NCI-H2107 treated with DMSO at 0.1 percent for 48 hours (cell line): Measurements from ENCODE around the gene SPOCK2.
A peak's percentile ranks its signal among the peaks of the same experiment; 100 is the strongest.
"Not testable (repeated sequence)": the region's sequence is repeated elsewhere in the genome, so short reads cannot be mapped to it uniquely, and the experiment has no call there.

Source experiments
- DNase-seq: peaks from one replicate; lab custom pipeline; 2025; ENCODE audit not compliant: unreplicated experiment; lab: John Stamatoyannopoulos, UW

Gene SPOCK2, protein sequence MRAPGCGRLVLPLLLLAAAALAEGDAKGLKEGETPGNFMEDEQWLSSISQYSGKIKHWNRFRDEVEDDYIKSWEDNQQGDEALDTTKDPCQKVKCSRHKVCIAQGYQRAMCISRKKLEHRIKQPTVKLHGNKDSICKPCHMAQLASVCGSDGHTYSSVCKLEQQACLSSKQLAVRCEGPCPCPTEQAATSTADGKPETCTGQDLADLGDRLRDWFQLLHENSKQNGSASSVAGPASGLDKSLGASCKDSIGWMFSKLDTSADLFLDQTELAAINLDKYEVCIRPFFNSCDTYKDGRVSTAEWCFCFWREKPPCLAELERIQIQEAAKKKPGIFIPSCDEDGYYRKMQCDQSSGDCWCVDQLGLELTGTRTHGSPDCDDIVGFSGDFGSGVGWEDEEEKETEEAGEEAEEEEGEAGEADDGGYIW

DNA sequence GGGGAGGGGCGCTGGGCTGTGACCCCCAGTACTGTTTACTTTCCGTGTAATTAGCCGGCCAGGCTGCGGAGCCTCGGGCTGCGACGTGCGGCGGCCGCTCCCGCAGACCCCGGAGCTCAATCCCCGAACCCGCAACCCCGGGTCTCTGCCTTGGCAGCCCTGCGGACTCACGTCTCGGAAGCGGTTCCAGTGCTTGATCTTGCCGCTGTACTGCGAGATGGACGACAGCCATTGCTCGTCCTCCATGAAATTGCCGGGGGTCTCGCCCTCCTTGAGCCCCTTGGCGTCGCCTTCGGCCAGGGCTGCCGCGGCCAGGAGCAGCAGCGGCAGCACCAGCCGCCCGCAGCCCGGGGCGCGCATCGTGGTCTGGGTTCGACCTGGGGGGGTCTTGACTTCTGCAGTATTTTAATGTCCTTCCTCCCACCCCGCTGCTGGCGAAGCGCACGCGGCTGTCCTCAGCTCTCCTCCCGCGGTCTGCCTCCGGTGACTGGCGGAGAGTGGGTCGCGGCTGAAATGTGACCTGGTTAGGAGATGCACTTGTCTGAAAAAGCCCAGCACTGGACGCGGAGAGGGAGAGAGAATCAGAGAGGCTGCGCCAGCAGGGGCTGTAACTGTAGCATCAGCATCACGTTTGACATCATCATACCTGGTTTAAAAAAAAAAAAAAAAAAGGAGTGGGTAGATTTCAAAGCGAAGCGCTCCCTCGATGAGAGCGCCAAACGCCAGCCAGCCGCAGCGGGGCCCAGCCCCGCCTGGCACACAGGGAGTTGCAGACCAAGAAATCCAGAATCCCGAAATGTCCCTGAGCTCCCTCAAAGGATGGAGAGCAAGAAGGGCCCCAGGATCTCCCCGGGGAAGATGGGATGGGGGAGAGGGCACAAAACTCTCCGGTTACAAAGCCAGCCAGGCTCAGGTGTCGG, at the start of gene SPOCK2:
Gene SPOCK2 (minus strand): TSS at position 583 of the 920 bp plus-strand sequence. CDS start 223 bp downstream, at position 360.
- DNase-seq, result peak; percentile 63

- no peak for DNase-seq
Measured at GRCh38 chr10:72137583-72137982, 49.2 kb upstream of the SPOCK2 start.

GRCh38 chr10:72136225-72136624, 47.9 kb upstream of the SPOCK2 start:
- DNase-seq, result not testable (repeated sequence)

DNA sequence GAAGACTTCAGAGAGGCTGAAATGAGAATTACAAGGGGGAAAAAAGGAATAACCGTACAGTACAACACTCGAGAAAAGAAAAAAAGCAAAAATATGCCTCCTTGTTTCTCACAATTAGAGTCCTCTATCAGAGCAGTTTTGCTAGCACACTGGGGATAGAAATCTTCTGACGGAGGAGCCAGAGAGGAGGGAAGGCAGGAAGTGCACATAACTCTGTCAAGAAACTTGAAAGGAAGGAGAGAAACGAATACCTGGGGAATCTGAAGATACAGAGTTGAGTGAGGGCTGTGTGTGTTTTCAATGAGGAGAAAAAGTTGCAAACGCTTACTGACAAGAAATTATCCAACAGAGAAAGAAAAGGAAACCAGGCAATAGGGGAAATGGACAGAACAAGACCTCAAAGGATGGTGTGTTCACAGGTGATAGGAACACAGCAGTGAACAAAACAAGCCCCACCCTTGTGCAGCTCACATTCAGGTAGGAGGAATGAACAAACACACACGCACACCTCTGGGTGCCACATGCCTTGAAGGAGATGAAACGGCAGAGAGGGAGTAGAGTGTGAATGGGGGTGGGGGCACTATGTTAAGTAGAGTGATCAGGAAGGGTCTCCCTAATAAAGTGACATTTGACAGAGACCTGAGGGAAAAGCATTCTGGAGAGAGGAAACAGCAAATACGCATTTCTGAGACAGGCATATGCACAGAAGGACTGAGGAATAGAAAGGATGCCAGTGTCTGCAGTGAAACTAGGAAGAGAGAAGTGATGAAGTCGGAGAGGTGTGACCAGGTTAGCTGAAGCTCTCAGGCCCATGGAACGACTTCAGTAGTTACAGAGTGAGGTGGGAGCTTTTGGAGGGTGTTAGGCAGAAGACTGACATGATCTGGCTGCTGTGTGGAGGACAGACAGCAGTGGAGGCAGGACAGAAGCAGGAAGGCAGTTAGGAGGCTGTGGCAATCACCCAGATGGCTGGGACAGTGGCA, 46.7 kb upstream of the SPOCK2 start:
- DNase-seq, result no peak

GRCh38 chr10:72133517-72133916, 45.2 kb upstream of the SPOCK2 start:
- DNase-seq, result no peak

- DNase-seq, result no peak
Measured at GRCh38 chr10:72132854-72133253, 44.5 kb upstream of the SPOCK2 start.

DNA sequence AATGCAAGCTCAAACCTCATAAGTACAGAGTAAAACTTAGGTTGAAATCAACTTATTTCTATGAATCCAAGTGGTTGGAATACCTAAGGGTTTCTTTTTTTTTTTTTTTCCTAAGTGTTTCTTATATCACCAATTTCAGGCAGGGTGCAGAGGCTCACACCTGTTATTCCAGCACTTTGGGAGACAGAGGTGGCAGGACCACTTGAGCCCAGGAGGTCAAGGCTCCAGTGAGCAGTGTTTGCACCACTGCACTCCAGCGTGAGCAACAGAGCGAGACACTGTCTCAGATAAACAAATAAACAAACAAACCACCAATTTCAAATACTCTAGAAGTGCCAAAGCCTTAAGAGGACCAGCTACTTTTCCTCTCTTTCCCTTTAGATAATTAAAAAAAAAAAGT, 39.2 kb upstream of the SPOCK2 start:
- no peak for DNase-seq

- no peak for DNase-seq
Measured at GRCh38 chr10:72126872-72127232, 38.5 kb upstream of the SPOCK2 start.

GRCh38 chr10:72126184-72126871, 38.0 kb upstream of the SPOCK2 start:
- DNase-seq, result peak; percentile 6

GRCh38 chr10:72124989-72125388, 36.6 kb upstream of the SPOCK2 start:
- DNase-seq, result no peak

DNA sequence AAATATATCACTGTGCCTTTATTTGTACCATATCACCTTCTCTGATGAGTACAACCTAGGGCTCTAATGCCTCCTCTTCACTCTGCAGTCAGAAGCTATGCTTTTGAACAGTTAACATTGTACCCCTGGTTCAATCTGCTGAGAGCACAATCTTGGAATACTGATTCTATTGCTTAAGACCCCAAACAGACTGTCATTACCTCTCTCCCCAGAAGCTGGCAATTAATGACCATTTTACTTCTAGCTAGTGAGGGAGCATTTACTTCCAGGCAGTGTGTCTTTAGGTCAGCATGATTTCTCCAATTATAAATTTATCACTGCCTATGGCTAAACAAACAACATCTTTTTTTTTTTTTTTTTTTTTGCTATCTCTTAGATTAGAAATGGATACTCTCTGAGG, 36.0 kb upstream of the SPOCK2 start:
- DNase-seq, result no peak

GRCh38 chr10:72123616-72124015, 35.3 kb upstream of the SPOCK2 start:
- no peak for DNase-seq

- DNase-seq, result no peak
Measured at GRCh38 chr10:72122221-72122620, 33.9 kb upstream of the SPOCK2 start.

GRCh38 chr10:72121389-72121788, 33.0 kb upstream of the SPOCK2 start:
- no peak for DNase-seq

GRCh38 chr10:72116372-72116771, 28.0 kb upstream of the SPOCK2 start:
- no peak for DNase-seq

DNA sequence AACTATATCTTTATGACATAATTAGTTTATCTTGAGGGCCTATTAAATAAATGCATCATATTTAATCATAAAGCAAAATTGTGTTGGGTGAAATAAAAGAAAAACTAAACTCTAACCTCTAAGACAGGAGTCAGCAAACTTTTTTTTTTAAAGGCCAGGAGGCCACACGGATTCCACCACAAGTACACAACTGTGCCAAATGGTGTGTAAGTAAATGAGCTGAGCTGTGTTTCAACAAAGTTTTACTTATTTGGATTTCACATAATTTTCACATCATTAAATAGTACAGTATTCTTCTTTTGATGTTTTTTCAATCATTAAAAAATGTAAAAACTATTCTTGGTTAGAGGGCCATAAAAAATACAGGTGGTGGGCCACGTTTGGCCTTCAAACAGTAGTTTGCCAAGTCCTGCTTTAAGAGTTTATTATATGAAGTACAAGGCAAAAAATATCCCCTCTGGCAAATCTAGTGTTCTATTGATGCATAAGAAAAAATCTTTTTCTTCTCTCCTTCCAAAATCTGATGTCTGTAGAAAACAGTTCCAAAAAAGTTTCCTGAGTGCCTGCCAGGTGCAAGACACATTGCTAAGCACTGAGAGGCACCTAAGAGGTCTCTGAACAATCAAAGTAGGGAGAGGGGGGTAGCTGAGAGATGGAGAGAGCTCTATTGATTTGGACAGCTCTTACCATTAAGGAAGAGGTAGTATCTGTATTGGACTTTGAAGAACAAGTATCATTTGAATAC, 26.5 kb upstream of the SPOCK2 start:
- DNase-seq, result no peak

DNA sequence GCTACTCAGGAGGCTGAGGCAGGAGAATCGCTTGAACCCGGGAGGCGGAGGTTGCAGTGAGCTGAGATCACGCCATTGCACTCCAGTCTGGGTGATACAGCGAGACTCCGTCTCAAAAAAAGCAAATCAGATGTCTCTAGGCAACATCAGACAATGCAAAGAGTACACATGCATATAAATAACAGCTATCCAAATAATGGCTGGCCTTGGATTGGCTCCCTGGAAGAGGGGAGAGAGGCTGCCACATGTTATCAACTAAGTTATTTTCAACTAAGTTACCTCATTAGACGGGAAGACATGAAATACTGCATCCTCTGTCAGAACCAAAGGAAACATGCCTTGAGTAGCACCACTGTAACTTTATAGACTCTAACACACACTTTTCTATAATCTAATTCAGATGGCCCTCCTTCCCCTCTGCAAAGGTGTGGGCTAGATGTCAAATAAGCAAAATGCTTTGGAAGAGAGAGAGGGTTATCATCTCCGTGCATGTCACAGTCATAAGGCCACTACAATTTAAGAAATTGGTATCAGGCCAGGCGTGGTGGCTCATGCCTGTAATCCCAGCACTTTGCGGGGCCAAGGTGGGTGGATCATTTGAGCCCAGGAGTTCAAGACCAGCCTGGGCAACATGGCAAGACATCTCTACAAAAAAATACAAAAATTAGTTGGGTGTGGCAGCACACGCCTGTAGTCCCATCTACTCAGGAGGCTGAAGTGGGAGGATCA, 22.5 kb upstream of the SPOCK2 start:
- DNase-seq, result no peak

DNA sequence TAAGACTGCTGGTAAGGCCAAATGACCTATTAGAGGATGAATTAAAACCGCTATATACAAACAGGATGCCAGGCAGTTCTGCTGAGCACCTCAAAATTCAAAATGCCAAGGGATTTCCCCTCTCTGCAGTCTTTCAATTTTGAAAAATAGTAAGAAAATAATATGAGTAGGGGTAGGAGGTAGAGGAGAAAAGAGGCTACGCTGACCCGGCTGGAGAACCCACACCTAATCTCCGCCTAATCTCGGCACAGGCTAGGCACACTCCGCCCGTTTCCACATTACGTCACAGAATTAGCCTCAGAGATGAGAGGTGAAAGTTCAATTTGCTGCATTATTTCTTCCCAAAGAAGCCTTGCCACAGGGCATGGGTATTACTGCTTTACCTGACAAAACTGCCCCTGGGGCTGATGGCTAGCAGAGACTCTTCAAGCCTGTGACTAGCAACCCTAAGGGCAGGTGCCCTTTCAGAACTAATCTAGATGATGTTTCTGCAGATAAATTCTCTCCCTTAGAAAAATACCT, 21.3 kb upstream of the SPOCK2 start:
- no peak for DNase-seq
